NCI-H2196 (cell line): ENCODE measurements around the gene SYT15.
"Not testable (repeated sequence)": the region's sequence is repeated elsewhere in the genome, so short reads cannot be mapped to it uniquely, and the experiment has no call there.

Experiments used
- DNase-seq: peaks from one replicate; lab custom pipeline; 2025; ENCODE audit not compliant: unreplicated experiment; lab: John Stamatoyannopoulos, UW

Gene SYT15

DNA sequence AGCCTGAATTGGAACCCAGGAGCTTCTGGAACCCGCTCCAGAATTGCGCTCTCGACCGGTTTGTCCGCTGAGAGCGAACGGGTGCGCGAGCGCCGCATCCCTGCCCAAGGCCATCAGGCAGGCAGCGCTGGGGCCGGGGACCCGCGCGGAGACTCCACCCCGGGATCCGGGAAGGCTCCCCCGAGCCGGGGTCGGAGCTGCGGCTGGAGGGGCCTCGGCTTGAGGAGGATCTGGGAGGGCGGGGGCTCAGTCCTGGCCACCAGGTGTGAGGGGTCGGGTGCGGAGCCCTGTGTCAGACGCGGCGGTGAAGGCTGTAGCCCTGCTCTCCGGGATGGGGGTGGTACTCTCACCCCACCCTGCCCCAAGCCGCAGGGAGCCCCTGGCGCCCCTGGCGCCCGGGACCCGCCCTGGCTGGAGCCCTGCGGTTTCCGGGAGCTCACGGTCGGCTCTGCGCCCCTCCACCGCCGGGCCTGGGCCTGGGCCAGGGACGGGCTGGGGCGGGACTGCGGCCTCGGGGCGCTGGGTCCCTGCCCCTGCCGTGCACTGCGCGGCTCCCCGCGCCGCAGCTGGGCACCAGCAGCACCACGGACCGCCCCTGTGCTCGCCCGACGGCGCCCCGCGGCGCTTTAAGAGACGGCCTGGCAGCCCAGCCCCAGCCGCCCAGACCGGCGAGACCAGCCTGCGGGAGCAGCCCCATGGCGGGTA is at the start of gene SYT15:
Gene SYT15, plus strand, starts transcription at position 655 of the 705 bp plus-strand sequence. Its CDS starts 41 bp downstream, at position 696.
- DNase-seq, result not testable (repeated sequence)

DNA sequence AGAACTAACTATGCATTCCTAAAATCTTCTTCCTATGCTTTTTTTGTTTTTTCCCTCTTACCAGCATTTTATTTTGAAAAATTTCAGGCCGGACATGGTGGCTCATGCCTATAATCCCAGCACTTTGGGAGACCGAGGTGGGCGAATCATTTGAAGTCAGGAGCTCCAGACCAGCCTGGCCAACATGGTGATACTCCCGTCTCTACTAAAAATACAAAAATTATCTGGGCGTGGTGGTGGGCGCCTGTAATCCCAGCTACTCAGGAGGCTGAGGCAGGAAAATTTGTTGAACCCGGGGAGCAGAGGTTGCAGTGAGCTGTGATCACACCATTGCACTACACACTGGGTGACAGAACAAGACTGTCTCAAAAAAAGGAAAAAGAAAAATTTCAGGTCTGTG is 49.2 kb upstream of the SYT15 start:
- DNase-seq, result not testable (repeated sequence)

DNA sequence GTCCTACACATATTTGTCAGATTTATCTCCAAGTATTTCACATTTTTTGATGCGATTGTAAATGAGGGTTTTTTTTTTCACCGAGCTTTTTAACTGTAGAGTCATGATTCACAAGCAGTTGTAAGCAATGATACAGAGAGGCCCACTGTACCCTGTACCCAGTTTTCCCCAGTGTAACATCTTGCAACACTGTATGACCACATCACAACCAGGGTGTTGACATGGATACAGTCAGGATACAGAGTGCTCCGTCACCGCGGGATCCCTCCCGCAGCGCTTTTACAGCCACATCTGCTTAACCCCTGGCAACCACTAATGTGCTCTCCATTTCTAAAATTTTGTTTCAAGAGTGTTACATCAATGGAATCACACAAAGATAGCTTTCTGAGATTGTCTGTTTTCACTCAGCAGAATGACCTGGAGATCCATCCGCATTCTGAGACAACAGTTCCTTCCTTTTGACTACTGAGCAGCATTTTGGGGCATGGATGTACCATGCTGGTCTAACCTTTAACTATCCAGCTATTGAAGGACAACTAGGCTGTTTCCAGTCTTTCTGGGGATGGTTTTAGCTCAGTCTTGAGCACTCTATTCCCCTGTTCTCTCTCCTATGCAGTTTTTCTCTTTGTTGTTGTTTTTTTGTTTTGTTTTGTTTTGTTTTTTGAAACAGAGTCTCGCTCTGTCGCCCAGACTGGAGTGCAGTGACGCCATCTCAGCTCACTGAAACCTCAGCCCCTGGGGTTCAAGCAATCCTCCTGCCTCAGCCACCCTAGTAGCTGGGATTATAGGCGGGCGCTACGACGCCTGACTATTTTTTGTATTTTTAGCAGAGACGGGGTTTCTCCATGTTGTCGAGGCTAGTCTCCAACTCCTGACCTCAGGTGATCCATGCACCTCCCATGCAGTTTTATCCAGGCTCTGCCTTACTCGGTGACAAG is 48.4 kb upstream of the SYT15 start:
- no peak for DNase-seq

DNA sequence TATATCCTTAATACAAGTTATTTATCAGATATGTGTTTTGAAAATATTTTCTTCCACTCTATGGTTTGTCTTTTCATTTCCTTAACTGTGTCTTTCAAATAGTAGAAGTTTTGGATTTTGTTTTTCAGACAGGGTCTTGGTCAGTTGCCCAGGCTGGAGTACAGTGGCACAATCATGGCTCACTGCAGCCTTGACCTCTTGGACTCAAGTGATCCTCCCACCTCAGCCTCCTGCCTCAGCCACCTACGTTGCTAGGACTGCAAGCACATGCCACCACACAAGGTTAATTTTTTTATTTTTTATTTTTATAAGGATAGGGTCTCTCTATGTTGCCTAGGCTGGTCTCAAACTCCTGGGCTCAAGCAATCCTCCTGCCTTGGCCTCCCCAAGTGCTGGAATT is 46.7 kb upstream of the SYT15 start:
- not testable (repeated sequence) for DNase-seq

DNA sequence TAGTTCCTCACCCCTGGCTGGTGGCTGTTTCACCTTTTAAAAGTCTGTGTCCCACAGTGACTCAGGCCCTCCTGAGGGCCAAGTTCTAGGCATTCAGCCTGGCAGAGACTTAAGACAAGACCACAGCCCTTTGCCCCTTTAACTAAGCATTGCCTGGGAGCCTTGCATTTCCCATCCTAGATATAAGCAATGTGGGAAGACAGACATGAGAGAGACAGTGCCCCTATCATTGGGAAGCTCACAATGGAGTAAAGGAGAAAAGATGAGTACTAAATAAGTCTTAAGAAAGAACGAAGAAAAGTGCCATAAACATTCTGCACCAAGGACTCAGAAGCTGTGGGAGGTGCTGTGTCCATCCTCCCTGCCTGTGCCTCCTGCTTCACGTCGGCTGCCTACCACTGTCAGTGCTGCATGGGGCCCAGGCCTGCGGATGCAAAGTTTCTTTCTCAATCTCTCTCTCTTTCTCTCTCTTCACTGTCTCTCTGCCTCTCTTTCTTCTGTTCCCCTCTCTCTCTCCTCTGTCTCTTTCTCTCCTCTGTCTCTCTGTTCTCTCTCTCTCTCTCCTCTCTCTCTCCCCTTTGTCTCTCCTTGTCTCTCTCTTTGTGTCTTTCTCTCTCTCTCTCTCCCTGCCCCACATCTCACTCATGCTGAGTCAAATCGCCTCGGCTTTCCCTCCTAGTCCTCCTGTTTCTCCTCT is 44.0 kb upstream of the SYT15 start:
- DNase-seq, result no peak

DNA sequence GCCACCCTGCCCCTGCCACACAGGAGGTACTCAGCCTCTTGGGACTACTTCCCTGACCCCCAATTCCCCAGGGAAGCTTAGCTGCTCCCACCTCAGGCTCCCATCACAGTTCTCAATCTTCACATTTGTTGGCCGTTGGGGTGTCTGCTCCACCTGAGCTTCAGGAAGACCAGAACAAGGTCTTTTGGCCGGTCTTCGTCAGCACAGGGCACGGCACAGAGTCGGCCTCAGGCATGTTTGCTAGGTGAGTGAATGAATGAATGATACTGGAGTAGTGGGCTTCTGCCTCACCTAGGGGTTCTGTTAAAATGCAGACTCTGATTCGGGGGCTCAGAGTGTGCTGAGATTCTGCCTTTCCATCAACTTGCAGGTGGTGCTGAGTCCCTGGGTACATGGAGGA is 42.8 kb upstream of the SYT15 start:
- no peak for DNase-seq

DNA sequence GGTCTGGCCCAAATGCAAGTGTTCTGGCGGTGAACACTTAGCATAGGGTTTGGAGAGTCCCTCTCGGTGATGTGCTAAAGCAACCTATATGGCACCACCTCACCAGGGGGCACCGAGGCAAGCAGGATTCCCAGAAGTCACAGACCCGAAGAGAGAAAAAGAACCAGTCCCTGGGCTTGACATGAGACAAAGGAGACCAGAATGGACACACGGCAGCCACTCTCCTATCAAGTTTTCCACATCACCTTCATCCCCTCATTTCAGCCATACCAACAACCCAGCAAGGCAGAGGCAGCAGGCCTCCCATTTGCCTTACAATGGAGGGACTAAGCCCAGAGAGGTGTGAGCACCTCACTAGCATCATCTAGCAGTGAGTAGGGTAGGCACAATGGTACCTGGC is 42.1 kb upstream of the SYT15 start:
- DNase-seq, result no peak

DNA sequence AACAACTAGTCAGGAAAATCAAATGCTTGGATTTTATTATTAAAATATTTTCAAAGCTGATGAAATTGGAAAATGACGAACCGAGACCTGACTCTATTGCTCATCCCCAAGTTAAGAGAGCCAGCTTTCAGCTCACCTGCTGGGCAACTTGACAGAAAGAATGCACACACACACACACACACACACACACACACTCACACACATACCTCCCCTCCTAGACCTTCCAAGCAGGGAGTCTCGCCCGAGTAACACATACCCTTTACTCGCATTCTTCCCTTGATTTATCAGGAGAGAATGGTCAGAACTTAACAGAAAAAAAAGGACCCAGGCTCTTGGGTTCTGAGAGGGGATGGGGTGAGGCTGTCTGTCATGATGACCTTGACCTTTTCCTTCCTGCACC is 41.6 kb upstream of the SYT15 start:
- no peak for DNase-seq

DNA sequence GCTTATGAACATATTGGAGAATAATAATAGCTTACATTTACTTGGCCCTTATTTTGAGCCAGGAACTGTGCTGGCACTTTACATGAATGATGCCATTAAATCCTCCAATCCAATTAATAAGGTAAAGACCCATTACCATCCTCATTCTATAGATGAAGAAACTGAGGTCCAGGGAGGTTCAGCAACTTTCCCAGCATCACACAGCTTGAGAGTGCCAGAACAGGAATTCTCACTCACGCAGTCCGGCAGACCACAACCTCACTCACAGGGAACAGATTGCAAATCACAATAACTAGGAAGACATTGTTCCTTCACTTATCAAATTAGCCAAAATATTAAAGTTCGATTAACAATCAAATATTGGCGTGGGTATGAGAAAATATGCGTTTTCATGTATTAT is 40.8 kb upstream of the SYT15 start:
- no peak for DNase-seq

DNA sequence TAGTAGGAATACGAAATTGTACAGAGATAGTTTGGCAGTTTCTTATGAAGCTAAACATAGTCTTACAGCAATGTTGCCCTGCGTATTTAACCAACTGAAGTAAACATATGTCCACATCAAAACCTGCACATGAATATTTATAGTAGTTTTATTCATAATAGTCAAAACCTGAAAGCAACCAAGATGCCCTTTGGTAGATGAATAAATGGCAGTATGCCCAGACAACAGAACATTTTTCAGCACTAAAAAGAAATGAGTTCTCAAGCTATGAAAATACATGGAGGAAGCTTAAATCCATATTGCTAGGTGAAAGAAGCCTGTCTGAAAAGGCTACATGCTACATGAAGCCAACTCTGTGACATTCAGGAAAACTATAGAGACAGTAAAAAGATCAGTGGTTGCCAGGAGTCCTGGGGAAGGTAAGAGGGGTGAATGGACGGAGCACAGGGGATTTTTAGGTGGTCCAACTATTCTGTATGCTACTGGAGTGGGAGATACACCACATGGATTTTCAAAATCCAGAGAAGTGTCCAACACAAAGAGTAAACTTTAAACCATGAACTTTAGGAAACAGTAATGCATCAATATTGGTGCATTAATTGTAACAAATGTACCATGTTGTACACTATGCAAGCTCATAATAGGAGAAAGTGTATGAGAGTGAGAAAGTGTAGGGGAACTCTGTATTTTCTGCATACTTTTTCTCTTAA is 40.1 kb upstream of the SYT15 start:
- DNase-seq, result no peak

DNA sequence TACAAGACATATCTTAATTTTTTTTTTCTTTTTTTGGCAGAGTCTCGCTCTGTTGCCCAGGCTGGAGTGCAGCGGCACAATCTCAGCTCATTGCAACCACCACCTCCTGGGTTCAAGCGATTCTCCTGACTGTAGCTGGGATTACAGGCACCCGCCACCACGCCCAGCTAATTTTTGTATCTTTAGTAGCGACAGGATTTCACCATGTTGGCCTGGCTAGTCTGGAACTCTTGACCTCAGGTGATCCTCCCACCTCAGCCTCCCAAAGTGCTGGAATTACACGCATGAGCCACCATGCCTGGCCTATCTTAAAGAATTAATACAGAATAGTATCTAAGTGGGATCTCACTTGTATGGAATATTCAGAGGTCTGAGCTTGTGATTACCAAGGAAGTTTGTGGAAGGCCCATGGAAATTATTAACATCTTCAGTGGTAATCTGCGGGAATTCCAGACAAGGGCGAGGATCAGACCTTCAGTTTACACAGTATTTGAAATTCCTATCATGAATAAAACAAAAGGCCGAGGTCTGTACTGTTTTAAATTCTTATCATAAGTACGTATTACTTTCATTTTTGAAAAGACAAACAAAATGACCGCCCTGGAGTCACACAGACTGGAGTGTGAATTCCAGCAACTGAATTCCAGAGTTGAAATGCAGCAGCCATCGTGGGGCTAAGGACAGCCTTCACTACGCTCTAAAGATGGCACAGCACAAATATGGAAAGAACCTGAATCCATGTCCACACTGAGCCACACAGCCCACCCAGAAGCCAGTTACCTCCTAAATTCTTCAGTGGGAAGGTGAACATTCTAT is 39.1 kb upstream of the SYT15 start:
- DNase-seq, result no peak

DNA sequence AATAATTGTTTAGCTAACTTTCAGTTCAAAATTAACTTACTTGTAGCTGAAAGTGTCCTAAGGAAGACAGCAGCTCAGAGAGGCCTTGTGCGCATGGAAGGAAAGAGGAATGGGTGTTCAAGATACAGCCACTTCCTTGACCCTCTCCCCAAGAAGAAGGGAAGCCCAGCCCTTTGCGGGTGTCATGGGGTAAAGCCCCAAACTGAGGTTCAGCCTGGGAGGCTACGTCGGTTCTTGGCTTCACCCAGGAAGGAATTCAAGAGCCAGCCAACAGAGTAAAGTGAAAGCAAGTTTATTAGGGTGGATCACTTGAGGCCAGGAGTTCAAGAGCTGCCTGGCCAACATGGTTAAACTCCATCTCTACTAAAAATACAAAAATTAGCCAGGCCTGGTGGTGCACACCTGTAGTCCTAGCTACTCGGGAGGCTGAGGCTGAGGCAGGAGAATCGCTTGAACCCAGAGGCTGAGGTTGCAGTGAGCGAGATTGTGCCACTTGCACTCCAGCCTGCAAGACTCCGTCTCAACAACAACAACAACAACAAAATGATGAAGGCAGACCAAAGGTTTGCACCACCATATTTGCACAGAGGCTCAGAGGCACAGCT is 38.4 kb upstream of the SYT15 start:
- DNase-seq, result no peak

DNA sequence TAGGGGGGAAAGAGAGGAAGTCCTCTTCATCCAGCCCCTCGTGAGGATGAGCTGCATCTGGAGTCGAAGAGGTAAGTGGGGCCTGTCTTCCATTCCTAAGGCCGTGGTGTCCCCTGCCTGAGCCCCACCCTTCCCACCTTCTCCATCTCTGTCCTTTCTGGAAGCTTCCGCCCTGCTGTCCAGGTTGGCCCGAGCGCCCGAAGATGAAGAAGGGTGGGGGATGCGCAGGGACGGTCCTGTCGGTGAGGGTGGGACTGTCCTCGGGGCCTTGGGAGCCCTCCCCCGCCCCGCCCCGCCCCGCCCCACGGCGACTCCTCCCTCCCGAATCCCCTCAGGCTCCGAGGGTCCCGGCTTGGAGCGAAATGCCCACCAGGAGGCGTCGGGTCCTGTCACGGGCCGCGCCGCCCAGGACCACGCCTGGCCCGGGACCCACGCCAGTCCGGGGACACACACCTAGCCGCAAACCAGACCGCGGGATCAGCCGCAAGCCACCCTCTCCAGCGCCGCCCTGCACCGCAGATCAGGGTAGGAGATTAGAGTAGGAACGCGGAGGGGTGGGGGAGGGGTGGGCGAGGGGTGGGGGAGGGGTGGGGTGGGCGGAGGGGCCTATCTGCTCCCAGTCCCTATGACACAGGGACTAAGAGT is 37.8 kb upstream of the SYT15 start:
- DNase-seq, result no peak

DNA sequence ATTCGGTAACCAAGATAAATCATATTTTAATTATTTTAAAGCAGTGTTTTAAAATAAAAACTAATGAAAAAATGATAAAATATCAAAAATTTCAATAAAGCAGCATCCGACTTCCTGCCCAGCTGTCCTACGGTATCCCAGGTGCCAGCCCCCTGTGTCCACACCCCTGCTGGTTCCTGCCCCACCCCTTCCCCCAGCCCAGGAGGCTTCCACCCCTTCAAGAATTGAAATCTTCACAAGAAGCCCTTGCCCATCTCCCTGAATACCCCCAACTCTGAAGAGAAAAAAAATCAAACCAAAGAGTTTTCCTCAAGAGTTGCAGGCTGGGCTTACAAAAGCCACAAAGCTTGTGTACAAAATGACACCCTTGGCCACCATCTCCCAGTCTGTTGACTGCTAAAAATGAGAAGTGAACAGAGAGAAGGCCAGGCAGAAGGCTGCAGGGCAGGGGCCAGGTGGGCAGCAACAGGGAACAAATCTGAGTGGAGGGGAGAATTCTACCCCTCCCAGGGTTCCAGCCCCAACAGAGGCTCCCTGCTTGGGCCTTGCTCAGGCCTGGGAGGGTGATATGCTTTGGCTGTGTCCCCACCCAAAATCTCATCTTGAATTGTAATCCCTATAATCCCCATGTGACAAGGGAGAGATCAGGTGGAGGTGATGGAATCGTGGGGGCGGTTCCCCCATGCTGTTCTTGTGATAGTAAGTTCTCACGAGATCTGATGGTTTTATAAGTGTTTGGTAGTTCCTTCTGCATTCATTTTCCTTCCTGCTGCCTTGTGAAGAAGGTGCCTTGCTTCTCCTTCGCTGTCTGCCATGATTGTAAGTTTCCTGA is 37.0 kb upstream of the SYT15 start:
- DNase-seq, result no peak

DNA sequence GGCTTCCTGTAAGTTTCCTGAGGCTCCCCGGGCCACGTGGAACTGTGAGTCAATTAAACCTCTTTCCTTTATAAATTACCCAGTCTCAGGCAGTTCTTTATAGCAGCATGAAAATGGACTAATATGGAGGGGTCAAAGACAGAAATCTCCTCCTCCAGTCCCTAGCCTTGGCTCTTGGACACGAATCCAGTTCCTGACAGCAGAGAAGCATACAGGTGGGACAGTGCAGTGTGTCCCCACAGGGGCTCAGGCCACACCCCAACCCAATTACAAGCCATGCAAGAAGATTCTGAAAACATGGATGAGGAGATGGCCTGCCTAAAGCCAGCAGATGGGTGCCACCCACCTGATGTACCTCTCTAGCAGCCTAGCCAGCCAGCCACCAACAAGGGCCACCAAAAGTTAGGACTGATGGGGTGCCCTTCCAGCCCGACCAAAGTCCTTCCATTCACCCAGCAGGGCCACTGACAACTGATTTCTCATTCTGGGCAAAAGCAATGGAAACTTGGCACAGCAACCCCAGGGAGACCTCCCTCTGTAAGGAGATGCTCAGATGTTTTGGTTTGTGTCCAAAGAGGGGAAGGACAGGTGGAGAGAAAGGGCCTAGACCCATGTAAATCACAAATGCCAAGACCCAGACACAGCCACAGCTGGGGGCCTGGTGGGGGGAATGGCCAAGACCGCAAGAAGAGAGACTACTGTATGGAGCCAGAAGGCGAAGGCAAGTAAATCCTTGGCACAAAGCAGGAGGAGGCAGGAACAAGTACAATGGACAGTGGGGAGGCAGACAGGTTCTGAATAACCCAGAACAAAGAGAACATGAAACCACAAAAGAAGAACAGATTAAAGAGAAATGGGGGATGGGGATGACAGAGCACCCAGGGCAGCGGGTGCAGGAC is 36.1 kb upstream of the SYT15 start:
- no peak for DNase-seq

DNA sequence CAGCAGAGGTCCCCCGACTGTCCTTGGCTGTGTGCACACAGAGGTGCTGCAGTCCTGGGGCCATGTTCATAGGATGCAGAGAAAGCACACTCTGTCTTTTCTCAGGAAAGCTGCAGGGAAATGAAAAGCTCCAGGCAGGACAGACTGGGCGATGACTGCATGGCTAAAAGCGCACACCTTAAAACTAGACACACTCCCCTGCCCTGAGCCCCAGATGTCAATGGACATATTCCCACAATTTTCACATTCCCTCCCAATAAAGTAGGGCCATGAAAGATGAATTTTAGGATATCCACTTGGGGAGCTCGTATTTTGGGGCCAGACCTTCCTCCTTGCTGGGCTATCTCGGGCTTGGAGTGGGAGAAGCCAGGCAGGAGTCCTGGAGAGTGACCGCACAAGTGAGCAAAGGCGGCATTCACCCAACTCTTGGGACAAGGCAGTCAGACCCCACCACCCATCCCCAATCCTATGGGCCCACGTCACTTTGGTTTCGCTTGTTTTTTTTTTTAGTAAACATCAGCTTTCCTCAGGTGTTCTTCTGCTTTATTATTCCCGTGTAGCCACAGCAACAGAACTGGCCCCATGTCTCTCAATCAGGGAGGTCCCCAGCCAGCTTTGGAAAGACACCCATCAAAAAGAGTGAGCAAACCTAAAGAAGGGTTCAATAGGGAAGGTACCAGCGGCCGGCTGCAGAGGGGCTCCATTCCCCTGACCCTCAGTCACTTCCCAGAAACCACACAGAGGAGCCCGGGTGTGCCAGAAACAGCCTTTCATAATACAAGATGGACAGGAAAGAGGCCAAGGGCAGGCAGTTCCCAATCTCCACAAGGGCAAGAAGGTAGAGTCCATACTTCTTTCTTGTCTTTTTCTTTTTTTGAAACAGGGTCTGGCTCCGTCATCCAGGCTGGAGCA is 35.2 kb upstream of the SYT15 start:
- DNase-seq, result no peak
